Left lung (tissue), 10 donors: ENCODE measurements around the gene DCUN1D5. TPM values are rescaled to one million over a fixed set of nuclear protein-coding genes. Genes with fewer than 3 reads are reported as not detected.

Experiments
- ATAC-seq: fragments of 200-7000 bp; cut with Tn5 transposase; one replicate; pipeline ENCODE4 v1.9.1; 2020; ENCODE audit warnings: moderate library complexity
- DNase-seq, 4 donors: peaks; one replicate each; pipeline ENCODE4 v3.0.0-alpha.2; 2013 to 2020
- H3K27ac ChIP-seq, 2 donors: fragments of 200-600 bp; sonication (generic) in 1 of 2; one replicate each; pipeline versions ENCODE4 v1.5.0 to v1.8.0; 2020 to 2021
- H3K27me3 ChIP-seq, 2 donors: fragments of 200-600 bp; sonication (generic) in 1 of 2; one replicate each; pipeline versions ENCODE4 v1.5.0 to v1.8.0; 2020 to 2021
- H3K36me3 ChIP-seq, 2 donors: fragments of 200-600 bp; sonication (generic) in 1 of 2; one replicate each; pipeline versions ENCODE4 v1.5.0 to v1.8.0; 2020 to 2021
- H3K4me1 ChIP-seq, 2 donors: fragments of 200-600 bp; one replicate each; pipeline ENCODE4 v1.8.0; 2021
- H3K4me3 ChIP-seq, 2 donors: fragments of 200-600 bp; sonication (generic) in 1 of 2; one replicate each; pipeline versions ENCODE4 v1.5.0 to v1.8.0; 2020 to 2021; ENCODE audit warnings: mild to moderate bottlenecking in 1 of 2
- H3K9me3 ChIP-seq, 2 donors: fragments of 200-600 bp; sonication (generic) in 1 of 2; one replicate each; pipeline versions ENCODE4 v1.5.0 to v1.8.0; 2020 to 2021
- intact Hi-C, 2 donors: fragments of 100-400 bp; cut with DNase I; formaldehyde crosslinking; loops; one replicate each; pipeline versions ENCODE4 v1.11.2 to v1.14.2; 2022
- polyA plus RNA-seq, 6 donors: library from polyadenylated mRNA; unstranded; fragments of 120-200 nt; gene quantifications; one replicate each; pipeline ENCODE4 v1.2.1, GENCODE V29; 2013; ENCODE audit not compliant: insufficient read length in 6 of 6
- total RNA-seq, 2 donors: library from RNA; stranded (reverse); fragmentation: NEBNext Ultra II Directional; extraction: Animal tissue kit (Norgen Biotek cat#: 25700); gene quantifications; one replicate each; pipeline ENCODE4 v1.2.1, GENCODE V29; 2021
- TF ChIP-seq, protein P1 (sequence below), 2 donors: fragments of 200-600 bp; sonication (generic) in 1 of 2; IDR thresholded peaks; one replicate each; pipeline versions ENCODE4 v1.5.0 to v1.8.0; 2021; ENCODE audit warnings: antibody characterized with exemption in 2 of 2
- donor health status: DM: no; HTN: yes; CAD: no.
- donor health status: DM: no; HTN: no; CAD: no.

Gene DCUN1D5
- total and polyA plus RNA-seq, 8 donors, result 23.8 to 38.3 (median 35.6) TPM

DNA sequence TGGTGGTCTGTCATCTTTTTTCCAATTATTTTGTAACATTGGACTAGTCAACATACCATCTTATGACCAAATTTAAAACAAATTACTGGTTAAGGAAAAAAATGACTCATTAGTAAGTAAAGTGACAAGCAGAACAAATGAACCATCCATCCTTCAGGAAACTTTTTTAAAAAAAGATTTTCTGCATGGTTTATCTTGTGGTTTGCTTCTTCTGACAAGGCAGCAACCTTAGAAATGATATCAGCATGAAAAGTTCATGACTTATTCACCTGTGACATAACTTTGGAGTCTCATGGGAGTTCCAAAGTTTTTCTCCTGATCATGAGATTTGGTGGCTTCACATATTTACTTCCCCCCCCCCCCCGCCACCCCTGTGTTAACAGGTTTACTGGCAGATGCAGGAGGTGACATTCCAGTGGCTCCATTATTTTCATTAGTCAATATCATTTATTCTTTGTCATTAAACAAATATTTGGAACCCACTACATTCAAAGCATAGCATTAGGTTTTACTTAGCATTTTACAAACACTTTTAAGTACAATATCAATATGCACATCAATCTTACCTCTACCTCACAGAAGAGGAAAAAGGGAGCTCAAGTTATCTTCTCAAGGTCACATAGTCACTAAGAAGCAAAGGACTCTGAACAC is 40.7 kb downstream of the DCUN1D5 start:
- no peak overlapping the region for H3K27ac ChIP-seq
- no peak for DNase-seq
- TF ChIP-seq, protein P1, sequence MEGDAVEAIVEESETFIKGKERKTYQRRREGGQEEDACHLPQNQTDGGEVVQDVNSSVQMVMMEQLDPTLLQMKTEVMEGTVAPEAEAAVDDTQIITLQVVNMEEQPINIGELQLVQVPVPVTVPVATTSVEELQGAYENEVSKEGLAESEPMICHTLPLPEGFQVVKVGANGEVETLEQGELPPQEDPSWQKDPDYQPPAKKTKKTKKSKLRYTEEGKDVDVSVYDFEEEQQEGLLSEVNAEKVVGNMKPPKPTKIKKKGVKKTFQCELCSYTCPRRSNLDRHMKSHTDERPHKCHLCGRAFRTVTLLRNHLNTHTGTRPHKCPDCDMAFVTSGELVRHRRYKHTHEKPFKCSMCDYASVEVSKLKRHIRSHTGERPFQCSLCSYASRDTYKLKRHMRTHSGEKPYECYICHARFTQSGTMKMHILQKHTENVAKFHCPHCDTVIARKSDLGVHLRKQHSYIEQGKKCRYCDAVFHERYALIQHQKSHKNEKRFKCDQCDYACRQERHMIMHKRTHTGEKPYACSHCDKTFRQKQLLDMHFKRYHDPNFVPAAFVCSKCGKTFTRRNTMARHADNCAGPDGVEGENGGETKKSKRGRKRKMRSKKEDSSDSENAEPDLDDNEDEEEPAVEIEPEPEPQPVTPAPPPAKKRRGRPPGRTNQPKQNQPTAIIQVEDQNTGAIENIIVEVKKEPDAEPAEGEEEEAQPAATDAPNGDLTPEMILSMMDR (IDR thresholded peaks at IDR 0.05), result no peak
- ATAC-seq, result no peak
- no peak overlapping the region for H3K4me3 ChIP-seq
- intact Hi-C loops, result no loop called here
- H3K4me1 ChIP-seq, result no peaks in the 10 kb centered on the region
- no peaks in the 10 kb centered on the region for H3K36me3 ChIP-seq
- H3K27me3 ChIP-seq, result no peaks in the 10 kb centered on the region
- no peaks in the 10 kb centered on the region for H3K9me3 ChIP-seq

- Histone ChIP-seq H3K4me3 (no peak overlapping the region), H3K27ac (no peak overlapping the region), H3K4me1 (no peaks in the 10 kb centered on the region), H3K36me3 (no peaks in the 10 kb centered on the region), H3K9me3 (no peaks in the 10 kb centered on the region), H3K27me3 (no peaks in the 10 kb centered on the region)
- ATAC-seq, result no peak
- TF ChIP-seq, protein P1 (IDR thresholded peaks at IDR 0.05), result no peak
- intact Hi-C loops, result no loop called here
- no peak for DNase-seq
Measured at GRCh38 chr11:103050351-103050750, 41.6 kb downstream of the DCUN1D5 start.

DNA sequence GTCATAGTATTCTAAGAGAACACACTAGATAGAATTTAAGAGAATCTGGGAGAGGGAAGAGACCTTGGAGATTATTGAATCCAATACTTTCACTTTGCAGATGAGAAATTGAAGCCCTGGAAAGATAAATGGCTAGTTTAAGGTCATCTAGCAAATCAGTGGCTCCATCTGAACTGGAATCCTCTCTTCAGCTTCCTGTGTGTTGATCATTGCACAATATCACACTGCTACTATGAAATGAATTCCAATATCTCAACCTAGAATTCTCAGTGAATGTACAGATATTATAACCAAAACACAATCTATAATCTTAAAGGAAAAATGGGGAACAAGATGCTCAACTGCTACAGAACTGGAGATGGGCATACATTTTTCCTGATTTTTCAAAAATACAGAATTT is 44.1 kb downstream of the DCUN1D5 start:
- intact Hi-C loops, result no loop called here
- no peak for ATAC-seq
- no peaks in the 10 kb centered on the region for H3K4me1 ChIP-seq

DNA sequence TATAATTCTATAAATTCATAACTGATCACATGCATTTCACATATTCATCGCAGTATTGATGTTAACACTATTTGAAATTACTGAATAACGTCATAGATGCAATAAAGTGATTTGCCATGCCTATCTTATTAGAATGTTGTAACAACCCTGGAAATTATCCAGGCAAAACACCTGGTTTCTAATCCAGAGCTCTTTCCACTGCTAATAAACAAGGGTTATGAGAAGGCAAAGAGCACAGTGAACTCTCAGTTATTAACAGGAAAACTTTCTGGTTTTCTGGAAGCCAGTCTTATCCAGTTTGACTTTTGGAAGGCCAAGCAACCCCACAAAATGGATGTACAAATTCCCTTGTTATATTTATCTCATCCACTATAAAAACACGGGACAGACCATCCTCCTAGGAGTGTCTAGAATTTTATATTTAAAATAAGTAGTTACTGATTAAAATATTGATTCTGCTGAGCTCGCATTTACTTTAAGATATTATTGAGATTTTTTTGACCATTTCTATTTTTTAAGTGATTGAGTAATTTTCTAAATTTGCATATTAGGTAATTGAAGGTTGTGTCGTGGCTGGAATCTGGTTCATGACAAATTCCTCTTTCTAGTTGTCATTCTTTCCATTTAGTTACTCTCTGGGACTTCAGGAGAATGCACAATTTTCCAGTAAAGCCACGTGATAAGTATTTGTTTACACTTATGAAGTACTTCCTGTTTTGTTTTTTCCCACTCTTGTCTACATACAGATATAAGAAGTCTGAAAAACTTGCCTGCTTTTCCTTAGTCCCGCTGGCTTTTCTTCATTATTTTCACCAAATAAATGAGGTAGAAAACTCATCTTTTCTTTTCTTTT is 47.9 kb downstream of the DCUN1D5 start:
- intact Hi-C loops, result no loop called here
- Histone ChIP-seq H3K27ac (no peak overlapping the region), H3K9me3 (no peaks in the 10 kb centered on the region), H3K36me3 (no peaks in the 10 kb centered on the region), H3K4me1 (no peaks in the 10 kb centered on the region), H3K4me3 (no peak overlapping the region), H3K27me3 (no peaks in the 10 kb centered on the region)
- DNase-seq, result no peak
- ATAC-seq, result no peak
- TF ChIP-seq, protein P1 (IDR thresholded peaks at IDR 0.05), result no peak

More for the DNA sequence above, 44.1 kb downstream of the DCUN1D5 start:
- no peaks in the 10 kb centered on the region for H3K9me3 ChIP-seq
- H3K36me3 ChIP-seq, result no peaks in the 10 kb centered on the region
- DNase-seq, result no peak
- H3K27ac ChIP-seq, result no peak overlapping the region
- TF ChIP-seq, protein P1 (IDR thresholded peaks at IDR 0.05), result no peak
- no peak overlapping the region for H3K4me3 ChIP-seq
- H3K27me3 ChIP-seq, result no peaks in the 10 kb centered on the region

DNA sequence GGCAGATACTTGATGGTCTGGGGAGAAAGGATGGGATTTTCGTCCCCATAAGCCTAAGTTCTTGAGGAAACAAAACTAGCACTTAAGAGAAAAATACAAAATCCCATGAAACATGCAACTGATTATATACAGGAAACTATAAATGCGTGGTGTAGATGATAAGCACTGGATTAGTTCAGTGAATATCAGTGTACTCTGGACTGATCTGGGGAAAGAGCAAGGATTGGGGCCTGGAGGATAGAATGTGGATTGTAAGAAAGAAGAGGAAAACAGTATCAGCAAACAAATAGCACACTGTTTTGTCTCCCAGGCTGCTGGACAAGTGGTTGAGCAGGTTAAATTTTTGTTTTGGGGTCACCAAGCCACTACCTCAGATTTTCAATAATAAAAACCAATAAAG is 49.8 kb downstream of the DCUN1D5 start:
- Histone ChIP-seq H3K27me3 (no peaks in the 10 kb centered on the region), H3K4me1 (no peaks in the 10 kb centered on the region), H3K27ac (no peak overlapping the region), H3K36me3 (no peaks in the 10 kb centered on the region), H3K4me3 (no peak overlapping the region), H3K9me3 (no peaks in the 10 kb centered on the region)
- TF ChIP-seq, protein P1 (IDR thresholded peaks at IDR 0.05), result no peak
- DNase-seq (no peak), ATAC-seq (no peak)
- intact Hi-C loops, result no loop called here
